ENCODE results near the gene SH2D4B.
A peak's percentile ranks its signal among the peaks of the same experiment; 100 is the strongest.

SH2D4B gene

GRCh38 chr10:80506189-80506575, 31.5 kb upstream of the SH2D4B start:
- no peak for TF ChIP-seq CTCF (conservative IDR thresholded peaks at IDR 0.05; ENCODE audit: low read depth, low read length)
- peak; percentile 26 for DNase-seq (ENCODE audit: low read depth)
- no peak overlapping the region for H3K4me3 ChIP-seq (ENCODE audit: low read length)

GRCh38 chr10:80506836-80507487, 30.7 kb upstream of the SH2D4B start:
- no peak overlapping the region for H3K4me3 ChIP-seq (ENCODE audit: low read length)
- DNase-seq (ENCODE audit: low read depth) = no peak
- TF ChIP-seq CTCF (conservative IDR thresholded peaks at IDR 0.05; ENCODE audit: low read depth, low read length) = no peak

- no peak for DNase-seq (ENCODE audit: low read depth)
- no peak for TF ChIP-seq CTCF (conservative IDR thresholded peaks at IDR 0.05; ENCODE audit: low read depth, low read length)
- no peak overlapping the region for H3K4me3 ChIP-seq (ENCODE audit: low read length)
Observed at GRCh38 chr10:80509108-80509402, 28.6 kb upstream of the SH2D4B start.

- DNase-seq (ENCODE audit: low read depth) = peak; percentile 70
- no peak overlapping the region for H3K4me3 ChIP-seq (ENCODE audit: low read length)
- no peak for TF ChIP-seq CTCF (conservative IDR thresholded peaks at IDR 0.05; ENCODE audit: low read depth, low read length)
Observed at GRCh38 chr10:80509403-80510161, 28.1 kb upstream of the SH2D4B start.

- no peak for DNase-seq (ENCODE audit: low read depth)
- H3K4me3 ChIP-seq (ENCODE audit: low read length) = no peak overlapping the region
- no peak for TF ChIP-seq CTCF (conservative IDR thresholded peaks at IDR 0.05; ENCODE audit: low read depth, low read length)
Observed at GRCh38 chr10:80512031-80512526, 25.6 kb upstream of the SH2D4B start.

GRCh38 chr10:80513106-80513505, 24.6 kb upstream of the SH2D4B start:
- H3K4me3 ChIP-seq (ENCODE audit: low read length) = no peak overlapping the region
- TF ChIP-seq CTCF (conservative IDR thresholded peaks at IDR 0.05; ENCODE audit: low read depth, low read length) = no peak
- no peak for DNase-seq (ENCODE audit: low read depth)

- no peak overlapping the region for H3K4me3 ChIP-seq (ENCODE audit: low read length)
- TF ChIP-seq CTCF (conservative IDR thresholded peaks at IDR 0.05; ENCODE audit: low read depth, low read length) = no peak
- no peak for DNase-seq (ENCODE audit: low read depth)
Observed at GRCh38 chr10:80515511-80515910, 22.2 kb upstream of the SH2D4B start.
